Measurements from ENCODE around the gene TRUB2. TPM values are rescaled to one million over a fixed set of nuclear protein-coding genes. Genes with fewer than 3 reads are reported as not detected.

TRUB2 gene
- total RNA-seq, 1 experiment from 2014 or later, result 42.1 TPM

DNA sequence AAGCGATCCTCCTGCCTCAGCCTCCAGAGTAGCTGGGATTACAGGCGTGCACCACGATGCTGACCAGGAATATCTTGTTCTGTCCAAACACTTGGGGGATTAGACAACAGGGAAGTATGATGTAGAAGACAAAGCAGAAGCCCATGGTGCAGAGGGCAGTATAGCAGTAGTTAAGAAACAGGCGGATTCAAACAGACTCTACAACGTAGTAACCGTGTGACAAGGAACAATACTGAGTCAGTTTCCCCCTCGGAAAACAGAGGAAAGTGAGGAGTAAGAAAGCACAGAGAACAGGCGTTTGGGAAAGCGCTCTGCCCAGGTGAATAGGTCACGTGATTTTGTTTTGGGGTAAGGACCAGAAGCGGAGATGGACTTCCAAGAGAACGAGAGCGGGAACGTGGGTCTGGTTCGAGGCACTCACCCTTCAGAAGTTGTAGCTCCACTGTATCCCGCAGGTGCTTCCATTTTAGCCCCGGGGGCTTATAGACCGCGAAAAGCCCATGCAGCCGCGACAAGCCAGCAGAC, 306 bp downstream of the TRUB2 start:
- ATAC-seq, result peak; percentile 59
- no peak for DNase-seq (ENCODE audit: low read depth, low spot score)
- CTCF ChIA-PET, result no interaction called here

More for the DNA sequence above, 306 bp downstream of the TRUB2 start:
- Histone ChIP-seq H3K4me3 (replicated peaks in 1 of 2; ENCODE audit: low read depth in 1 of 2, low read length in 2 of 2) (peak overlapping the region; percentile 99 to 100), H3K27me3 (ENCODE audit: insufficient read depth, low read length) (no peaks in the 10 kb centered on the region), H3K4me2 (ENCODE audit: low read length) (peak overlapping the region; percentile 89), H3K79me2 (ENCODE audit: insufficient read depth, low read length) (peaks cover 38% of the 10 kb centered on the region), H3K9me3 (ENCODE audit: control insufficient read depth in 1 of 2, insufficient read depth in 1 of 2, low read depth in 1 of 2, low read length in 2 of 2) (no peaks in the 10 kb centered on the region), H3K36me3 (ENCODE audit: control insufficient read depth in 1 of 2, insufficient read depth in 2 of 2, low read length in 2 of 2) (peaks cover 10 to 20% of the 10 kb centered on the region in 2 experiments; a peak in 3 of 4 replicates), H3K4me1 (ENCODE audit: control insufficient read depth in 1 of 2, insufficient read depth in 2 of 2, low read length in 2 of 2) (peaks cover 8 to 17% of the 10 kb centered on the region in 2 experiments), H4K20me1 (ENCODE audit: insufficient read depth) (no peaks in the 10 kb centered on the region), H3K27ac (ENCODE audit: low read depth, low read length) (peak overlapping the region; percentile 93), H2AFZ (ENCODE audit: low read depth, low read length, poor library complexity, severe bottlenecking) (no peak overlapping the region), H3K9me2 (ENCODE audit: insufficient read depth) (no peaks in the 10 kb centered on the region), H3K9ac (ENCODE audit: low read length) (peak overlapping the region; percentile 85)
- TSS peak; percentile 85 for BruUV-seq (replicated peaks)
- intact Hi-C loops (cut with micrococcal nuclease), result loop anchor here (1.0 to 2.0 kb wide), 2 partner anchors 15 to 19 kb away; no protein-coding TSS in a partner anchor
- ChIA-PET RAD21 (ENCODE audit: low non-redundant PET in 1 of 2, low total read pairs in 2 of 2, uncharacterized antibody in 2 of 2, unreplicated experiment in 2 of 2) (no interaction called here), POLR2A (interaction anchor here (0.6 to 1.1 kb wide), 2 partner anchors 15 to 33 kb away, joined by 5 read pairs; no protein-coding TSS in a partner anchor)
- TF ChIP-seq, protein P1, sequence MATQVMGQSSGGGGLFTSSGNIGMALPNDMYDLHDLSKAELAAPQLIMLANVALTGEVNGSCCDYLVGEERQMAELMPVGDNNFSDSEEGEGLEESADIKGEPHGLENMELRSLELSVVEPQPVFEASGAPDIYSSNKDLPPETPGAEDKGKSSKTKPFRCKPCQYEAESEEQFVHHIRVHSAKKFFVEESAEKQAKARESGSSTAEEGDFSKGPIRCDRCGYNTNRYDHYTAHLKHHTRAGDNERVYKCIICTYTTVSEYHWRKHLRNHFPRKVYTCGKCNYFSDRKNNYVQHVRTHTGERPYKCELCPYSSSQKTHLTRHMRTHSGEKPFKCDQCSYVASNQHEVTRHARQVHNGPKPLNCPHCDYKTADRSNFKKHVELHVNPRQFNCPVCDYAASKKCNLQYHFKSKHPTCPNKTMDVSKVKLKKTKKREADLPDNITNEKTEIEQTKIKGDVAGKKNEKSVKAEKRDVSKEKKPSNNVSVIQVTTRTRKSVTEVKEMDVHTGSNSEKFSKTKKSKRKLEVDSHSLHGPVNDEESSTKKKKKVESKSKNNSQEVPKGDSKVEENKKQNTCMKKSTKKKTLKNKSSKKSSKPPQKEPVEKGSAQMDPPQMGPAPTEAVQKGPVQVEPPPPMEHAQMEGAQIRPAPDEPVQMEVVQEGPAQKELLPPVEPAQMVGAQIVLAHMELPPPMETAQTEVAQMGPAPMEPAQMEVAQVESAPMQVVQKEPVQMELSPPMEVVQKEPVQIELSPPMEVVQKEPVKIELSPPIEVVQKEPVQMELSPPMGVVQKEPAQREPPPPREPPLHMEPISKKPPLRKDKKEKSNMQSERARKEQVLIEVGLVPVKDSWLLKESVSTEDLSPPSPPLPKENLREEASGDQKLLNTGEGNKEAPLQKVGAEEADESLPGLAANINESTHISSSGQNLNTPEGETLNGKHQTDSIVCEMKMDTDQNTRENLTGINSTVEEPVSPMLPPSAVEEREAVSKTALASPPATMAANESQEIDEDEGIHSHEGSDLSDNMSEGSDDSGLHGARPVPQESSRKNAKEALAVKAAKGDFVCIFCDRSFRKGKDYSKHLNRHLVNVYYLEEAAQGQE (IDR thresholded peaks at IDR 0.05; ENCODE audit: low read depth), result no peak
- TF ChIP-seq POLR2A (IDR thresholded peaks at IDR 0.05; ENCODE audit: borderline replicate concordance, extremely low read depth, insufficient read depth, insufficient read length), result peak; percentile 82

Measured in HCT116 (cell line).